Neural crest cell (in vitro differentiated cells): Measurements from ENCODE around the gene PTPN14. TPM values are rescaled to one million over a fixed set of nuclear protein-coding genes. Genes with fewer than 3 reads are reported as not detected.

Experiments used
- DNase-seq: peaks from one replicate; pipeline ENCODE4 v3.0.0; 2021; ENCODE audit warnings: low read depth, mixed read lengths, low spot score
- H3K27ac Mint-ChIP-seq: one replicate; pipeline ENCODE4 v1.8.0; 2021; ENCODE audit warnings: mild to moderate bottlenecking, mixed read lengths; ENCODE audit not compliant: unreplicated experiment
- H3K27me3 Mint-ChIP-seq: 2 replicates; pipeline ENCODE4 v1.8.0; 2021; ENCODE audit warnings: low read depth, mild to moderate bottlenecking, mixed read lengths
- H3K36me3 Mint-ChIP-seq: 2 replicates; pipeline ENCODE4 v1.8.0; 2021; ENCODE audit warnings: low read depth, mild to moderate bottlenecking, mixed read lengths
- H3K4me1 Mint-ChIP-seq: 2 replicates; pipeline ENCODE4 v1.8.0; 2021; ENCODE audit warnings: mixed read lengths
- H3K4me3 Mint-ChIP-seq: one replicate; pipeline ENCODE4 v1.8.0; 2021; ENCODE audit warnings: mild to moderate bottlenecking, mixed read lengths
- H3K9me3 Mint-ChIP-seq: 2 replicates; pipeline ENCODE4 v1.8.0; 2021; ENCODE audit warnings: mixed read lengths
- CTCF ChIP-seq: fragments of 200-600 bp; sonication (generic); conservative IDR thresholded peaks from 2 replicates; pipeline ENCODE4 v1.5.0; 2021; ENCODE audit warnings: antibody characterized with exemption, mild to moderate bottlenecking
- total RNA-seq: library from RNA; stranded (reverse); gene quantifications from 2 replicates; pipeline ENCODE4 v1.2.1, GENCODE V29; 2021

PTPN14 gene
- total RNA-seq, 1 donor from 2014 or later = 21.4 TPM

GRCh38 chr1:214566158-214567104 is 15.0 kb upstream of the PTPN14 start:
- H3K4me3 Mint-ChIP-seq = no peak overlapping the region
- no peaks in the 10 kb centered on the region for H3K4me1 Mint-ChIP-seq
- no peak overlapping the region for H3K27ac Mint-ChIP-seq

GRCh38 chr1:214565310-214565709 is 13.9 kb upstream of the PTPN14 start:
- Mint-ChIP-seq H3K27ac (no peak overlapping the region), H3K27me3 (no peaks in the 10 kb centered on the region), H3K9me3 (peaks cover 2% of the 10 kb centered on the region), H3K36me3 (no peaks in the 10 kb centered on the region), H3K4me3 (no peak overlapping the region), H3K4me1 (no peaks in the 10 kb centered on the region)
- TF ChIP-seq CTCF = no peak
- no peak for DNase-seq

More at GRCh38 chr1:214566158-214567104, 15.0 kb upstream of the PTPN14 start:
- H3K9me3 Mint-ChIP-seq = peaks cover 2% of the 10 kb centered on the region
- H3K36me3 Mint-ChIP-seq = no peaks in the 10 kb centered on the region
- no peak for TF ChIP-seq CTCF
- DNase-seq = no peak
- H3K27me3 Mint-ChIP-seq = no peaks in the 10 kb centered on the region

DNA sequence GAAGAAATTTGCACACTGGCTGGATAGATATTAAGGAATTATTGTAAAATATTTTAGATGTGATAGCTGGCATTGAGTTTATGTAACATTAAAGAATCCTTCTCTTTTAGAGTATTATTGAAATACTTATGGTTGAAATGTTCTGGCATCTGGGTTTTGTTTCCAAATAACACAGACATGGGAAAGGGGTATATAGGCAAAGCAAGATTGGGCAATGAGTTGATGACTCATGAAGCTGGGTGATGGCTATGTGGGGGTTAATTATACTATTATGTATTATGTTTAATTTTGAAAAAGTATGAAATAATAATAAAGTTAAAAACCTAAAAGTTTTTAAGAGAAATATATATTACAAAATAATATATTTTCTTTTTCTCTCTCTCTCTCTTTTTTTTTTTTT is 12.5 kb upstream of the PTPN14 start:
- Mint-ChIP-seq H3K27ac (no peak overlapping the region), H3K4me1 (no peaks in the 10 kb centered on the region), H3K27me3 (no peaks in the 10 kb centered on the region), H3K9me3 (peaks cover 2% of the 10 kb centered on the region), H3K4me3 (no peak overlapping the region), H3K36me3 (no peaks in the 10 kb centered on the region)
- no peak for TF ChIP-seq CTCF
- DNase-seq = no peak

DNA sequence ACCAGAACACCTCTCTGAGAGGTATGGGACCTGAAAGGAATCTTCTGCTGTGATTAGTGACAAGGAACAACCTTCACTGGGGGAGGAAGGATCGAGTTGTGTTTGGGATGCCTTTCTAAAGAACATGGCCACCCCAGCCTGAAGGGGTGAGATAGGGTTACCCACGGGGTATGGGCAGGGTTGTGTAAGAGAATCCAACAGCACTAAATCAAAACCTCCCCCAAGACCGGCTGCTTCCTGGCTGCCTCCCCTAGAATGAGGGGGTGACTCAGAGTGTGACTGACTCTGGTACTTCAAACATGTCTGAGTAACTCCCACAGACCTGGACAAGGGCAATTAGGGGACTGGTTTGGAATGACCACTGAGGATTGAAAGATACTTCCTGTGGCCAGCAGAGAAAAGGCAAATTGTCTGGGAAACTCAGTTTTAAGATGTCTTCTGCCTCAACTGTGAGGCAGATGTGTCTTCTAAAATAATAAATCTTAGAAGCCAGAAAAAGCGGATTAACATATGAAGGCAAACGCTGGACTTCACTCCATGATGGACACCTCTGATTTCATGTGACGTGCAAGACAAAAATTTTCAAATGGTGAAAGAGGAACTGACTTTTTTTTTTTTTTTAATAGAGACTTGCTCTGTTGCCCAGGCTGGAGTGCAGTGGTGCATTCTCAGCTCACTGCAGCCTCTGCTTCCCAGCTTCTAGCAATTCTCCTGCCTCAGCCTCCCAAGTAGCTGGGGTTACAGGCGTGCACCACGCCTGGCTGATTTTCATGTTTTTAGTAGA is 6.7 kb upstream of the PTPN14 start:
- DNase-seq = no peak
- Mint-ChIP-seq H3K27ac (no peak overlapping the region), H3K4me3 (no peak overlapping the region), H3K9me3 (peaks cover 2% of the 10 kb centered on the region), H3K27me3 (no peaks in the 10 kb centered on the region), H3K4me1 (peaks cover 7% of the 10 kb centered on the region), H3K36me3 (no peaks in the 10 kb centered on the region)
- no peak for TF ChIP-seq CTCF

GRCh38 chr1:214553142-214553710 is 1.8 kb upstream of the PTPN14 start:
- TF ChIP-seq CTCF = no peak
- Mint-ChIP-seq H3K27me3 (no peaks in the 10 kb centered on the region), H3K4me3 (peak overlapping the region; percentile 47)

More at GRCh38 chr1:214553142-214553710, 1.8 kb upstream of the PTPN14 start:
- H3K4me1 Mint-ChIP-seq = peaks cover 43% of the 10 kb centered on the region
- no peaks in the 10 kb centered on the region for H3K9me3 Mint-ChIP-seq
- H3K27ac Mint-ChIP-seq = no peak overlapping the region
- DNase-seq = no peak
- H3K36me3 Mint-ChIP-seq = no peaks in the 10 kb centered on the region
